ENCODE measurements around the gene PTPRM.

PTPRM gene

DNA sequence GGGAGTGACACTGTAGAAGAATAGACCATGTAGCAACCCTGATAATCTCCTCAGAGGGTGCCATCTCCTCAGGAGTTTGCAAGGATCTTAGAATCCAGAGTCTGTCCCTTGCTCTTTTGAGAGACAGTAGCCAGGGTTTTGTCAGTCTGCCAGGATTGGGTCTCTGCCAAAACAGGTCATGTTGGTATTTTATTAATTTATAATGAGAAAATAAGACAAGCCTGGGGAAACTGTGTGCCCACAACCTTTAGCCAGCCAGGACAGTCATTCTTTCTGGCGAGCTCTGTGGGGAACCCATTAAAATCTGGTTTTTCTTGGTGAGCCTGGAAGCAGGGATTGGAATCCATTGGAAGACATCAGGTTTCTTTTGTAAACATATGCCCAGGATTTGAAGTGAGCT, 78.6 kb downstream of the PTPRM start:
- Histone ChIP-seq H3K4me3 (ENCODE audit: low read length) (no peak overlapping the region), H3K27ac (ENCODE audit: low read length) (no peak overlapping the region), H4K20me1 (ENCODE audit: insufficient read depth, low read length) (no peaks in the 10 kb centered on the region), H2AFZ (ENCODE audit: low read length) (no peak overlapping the region), H3F3A (ENCODE audit: insufficient read depth, low read length) (no peaks in the 10 kb centered on the region), H3K9me3 (replicated peaks; ENCODE audit: insufficient read depth, low read length) (no peaks in the 10 kb centered on the region), H3K79me2 (ENCODE audit: low read length) (no peaks in the 10 kb centered on the region), H3K4me2 (ENCODE audit: low read depth, low read length) (no peak overlapping the region), H3K4me1 (ENCODE audit: low read length) (no peaks in the 10 kb centered on the region), H3K36me3 (replicated peaks; ENCODE audit: insufficient read depth, low read length) (no peaks in the 10 kb centered on the region), H3K9me2 (replicated peaks; ENCODE audit: insufficient read depth, low read length) (no peaks in the 10 kb centered on the region), H3K9ac (ENCODE audit: low read length) (no peak overlapping the region), H3K27me3 (replicated peaks; ENCODE audit: insufficient read depth, low read length) (no peaks in the 10 kb centered on the region)
- TF ChIP-seq EZH2 (optimal IDR thresholded peaks at IDR 0.05; ENCODE audit: low read depth, low read length): no peak
- no peak for TF ChIP-seq EZH2phosphoT487 (IDR thresholded peaks at IDR 0.05; ENCODE audit: low read length)
- TF ChIP-seq, protein P1, sequence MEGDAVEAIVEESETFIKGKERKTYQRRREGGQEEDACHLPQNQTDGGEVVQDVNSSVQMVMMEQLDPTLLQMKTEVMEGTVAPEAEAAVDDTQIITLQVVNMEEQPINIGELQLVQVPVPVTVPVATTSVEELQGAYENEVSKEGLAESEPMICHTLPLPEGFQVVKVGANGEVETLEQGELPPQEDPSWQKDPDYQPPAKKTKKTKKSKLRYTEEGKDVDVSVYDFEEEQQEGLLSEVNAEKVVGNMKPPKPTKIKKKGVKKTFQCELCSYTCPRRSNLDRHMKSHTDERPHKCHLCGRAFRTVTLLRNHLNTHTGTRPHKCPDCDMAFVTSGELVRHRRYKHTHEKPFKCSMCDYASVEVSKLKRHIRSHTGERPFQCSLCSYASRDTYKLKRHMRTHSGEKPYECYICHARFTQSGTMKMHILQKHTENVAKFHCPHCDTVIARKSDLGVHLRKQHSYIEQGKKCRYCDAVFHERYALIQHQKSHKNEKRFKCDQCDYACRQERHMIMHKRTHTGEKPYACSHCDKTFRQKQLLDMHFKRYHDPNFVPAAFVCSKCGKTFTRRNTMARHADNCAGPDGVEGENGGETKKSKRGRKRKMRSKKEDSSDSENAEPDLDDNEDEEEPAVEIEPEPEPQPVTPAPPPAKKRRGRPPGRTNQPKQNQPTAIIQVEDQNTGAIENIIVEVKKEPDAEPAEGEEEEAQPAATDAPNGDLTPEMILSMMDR (IDR thresholded peaks at IDR 0.05; ENCODE audit: low read length): no peak
- no peak for DNase-seq

DNA sequence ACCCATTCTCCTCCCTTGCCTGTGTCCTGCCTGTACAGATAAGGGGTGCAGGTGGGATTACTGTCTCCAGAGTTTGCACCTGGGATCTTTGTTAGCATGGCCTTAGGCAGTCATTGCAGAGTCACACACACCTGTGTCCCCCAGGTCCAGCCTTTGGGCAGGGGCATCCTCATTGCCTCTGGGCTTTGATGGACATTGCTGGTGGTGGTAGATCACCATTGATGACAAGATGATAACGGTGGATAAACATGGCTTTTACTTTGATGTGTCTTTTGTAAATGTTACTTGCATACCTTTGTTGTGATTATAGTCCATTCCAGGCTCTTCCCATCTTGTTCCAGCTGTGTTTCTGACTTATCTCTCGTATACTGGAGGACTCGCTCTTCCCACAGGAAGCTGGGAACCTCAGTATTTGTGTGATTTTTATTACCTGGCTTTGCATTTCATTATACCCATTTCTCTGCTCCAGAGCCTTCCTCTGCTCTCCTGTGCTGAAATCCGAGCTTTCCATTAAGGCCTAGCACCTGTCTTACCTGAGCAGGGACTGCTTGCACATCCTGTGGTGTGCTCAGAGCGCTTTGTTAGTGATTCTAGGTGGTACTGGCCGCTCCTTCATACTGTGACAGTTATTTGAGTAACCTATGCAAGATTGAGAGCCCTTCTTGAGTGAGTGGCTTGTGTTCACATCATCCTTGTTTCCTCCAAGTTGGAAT, 79.2 kb downstream of the PTPRM start:
- Histone ChIP-seq H3K9ac (ENCODE audit: low read length) (no peak overlapping the region), H3K27ac (ENCODE audit: low read length) (no peak overlapping the region), H3K36me3 (replicated peaks; ENCODE audit: insufficient read depth, low read length) (no peaks in the 10 kb centered on the region), H3K79me2 (ENCODE audit: low read length) (no peaks in the 10 kb centered on the region), H3K9me3 (replicated peaks; ENCODE audit: insufficient read depth, low read length) (no peaks in the 10 kb centered on the region), H3K9me2 (replicated peaks; ENCODE audit: insufficient read depth, low read length) (no peaks in the 10 kb centered on the region), H3K4me2 (ENCODE audit: low read depth, low read length) (no peak overlapping the region), H3K4me3 (ENCODE audit: low read length) (no peak overlapping the region), H3F3A (ENCODE audit: insufficient read depth, low read length) (no peaks in the 10 kb centered on the region), H3K4me1 (ENCODE audit: low read length) (no peaks in the 10 kb centered on the region), H4K20me1 (ENCODE audit: insufficient read depth, low read length) (no peaks in the 10 kb centered on the region), H3K27me3 (replicated peaks; ENCODE audit: insufficient read depth, low read length) (no peaks in the 10 kb centered on the region), H2AFZ (ENCODE audit: low read length) (no peak overlapping the region)
- TF ChIP-seq EZH2 (optimal IDR thresholded peaks at IDR 0.05; ENCODE audit: low read depth, low read length): no peak
- TF ChIP-seq, protein P1 (IDR thresholded peaks at IDR 0.05; ENCODE audit: low read length): no peak
- no peak for TF ChIP-seq EZH2phosphoT487 (IDR thresholded peaks at IDR 0.05; ENCODE audit: low read length)
- DNase-seq: no peak

DNA sequence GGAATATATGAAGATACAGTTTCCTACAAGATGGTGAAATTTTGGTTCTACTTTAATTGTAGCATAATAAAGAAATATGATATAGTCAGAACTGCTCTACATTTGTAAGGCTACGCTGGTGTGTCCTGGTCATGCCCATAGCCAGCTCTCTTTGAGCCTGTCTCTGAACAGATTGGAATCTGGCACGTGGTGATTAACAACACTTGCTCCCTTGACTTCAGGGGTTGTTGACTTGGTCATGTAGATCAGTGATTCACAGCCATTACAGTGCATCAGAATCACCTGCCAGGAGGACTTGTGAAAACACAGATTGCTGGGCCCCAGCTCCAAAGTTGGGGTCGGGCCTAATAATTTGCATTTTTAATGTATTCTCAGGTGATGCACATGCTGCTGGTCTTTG, 80.4 kb downstream of the PTPRM start:
- Histone ChIP-seq H3K9me3 (replicated peaks; ENCODE audit: insufficient read depth, low read length) (no peaks in the 10 kb centered on the region), H3K36me3 (replicated peaks; ENCODE audit: insufficient read depth, low read length) (no peaks in the 10 kb centered on the region), H3K4me3 (ENCODE audit: low read length) (no peak overlapping the region), H3K9me2 (replicated peaks; ENCODE audit: insufficient read depth, low read length) (no peaks in the 10 kb centered on the region), H3K27me3 (replicated peaks; ENCODE audit: insufficient read depth, low read length) (no peaks in the 10 kb centered on the region), H4K20me1 (ENCODE audit: insufficient read depth, low read length) (no peaks in the 10 kb centered on the region), H3K9ac (ENCODE audit: low read length) (no peak overlapping the region), H3K27ac (ENCODE audit: low read length) (no peak overlapping the region), H3K4me1 (ENCODE audit: low read length) (no peaks in the 10 kb centered on the region), H2AFZ (ENCODE audit: low read length) (no peak overlapping the region), H3F3A (ENCODE audit: insufficient read depth, low read length) (no peaks in the 10 kb centered on the region), H3K79me2 (ENCODE audit: low read length) (no peaks in the 10 kb centered on the region), H3K4me2 (ENCODE audit: low read depth, low read length) (no peak overlapping the region)
- DNase-seq: no peak
- TF ChIP-seq, protein P1 (IDR thresholded peaks at IDR 0.05; ENCODE audit: low read length): no peak
- TF ChIP-seq EZH2phosphoT487 (IDR thresholded peaks at IDR 0.05; ENCODE audit: low read length): no peak
- no peak for TF ChIP-seq EZH2 (optimal IDR thresholded peaks at IDR 0.05; ENCODE audit: low read depth, low read length)
